A549 (cell line): ENCODE measurements around the gene EZH1.

Experiments
- CHD4 ChIP-seq: fragments of 200-600 bp; sonication (generic); IDR thresholded peaks from 2 replicates; pipeline ENCODE4 v1.6.1; 2016; ENCODE audit warnings: antibody characterized with exemption, mild to moderate bottlenecking, borderline replicate concordance
- JUN ChIP-seq, 2 experiments: fragments of >200 bp; sonication (Bioruptor Twin); formaldehyde crosslinking; IDR thresholded peaks; 2 replicates in 1 of 2; 3 replicates in 1 of 2; pipeline ENCODE4 v1.6.1; 2016 to 2017
- KDM1A ChIP-seq: fragments of 200-600 bp; sonication (generic); IDR thresholded peaks from 2 replicates; pipeline ENCODE4 v1.6.1; 2016; ENCODE audit warnings: low read depth, mild to moderate bottlenecking
- MAZ ChIP-seq: fragments of 150-350 bp; IDR thresholded peaks from 2 replicates; pipeline ENCODE4 v1.6.1; 2014; ENCODE audit warnings: antibody characterized with exemption, low read depth, low read length, borderline replicate concordance
- NFE2L2 ChIP-seq: fragments of 150-350 bp; conservative IDR thresholded peaks from 2 replicates; pipeline ENCODE4 v1.6.1; 2014; ENCODE audit warnings: low read length
- PHF8 ChIP-seq: fragments of 200-600 bp; sonication (generic); IDR thresholded peaks from 2 replicates; pipeline ENCODE4 v1.6.1; 2016; ENCODE audit warnings: low read depth, mild to moderate bottlenecking, antibody characterized with exemption, moderate library complexity, borderline replicate concordance
- POLR2A ChIP-seq: IDR thresholded peaks from 2 replicates; pipeline ENCODE4 v1.6.1; 2012; ENCODE audit warnings: mild to moderate bottlenecking, low read length
- POLR2AphosphoS2 ChIP-seq: conservative IDR thresholded peaks from 2 replicates; pipeline ENCODE4 v1.6.1; 2012; ENCODE audit warnings: low read length, improper control_type of control experiment, inconsistent platforms
- SREBF2 ChIP-seq: fragments of 450-650 bp; IDR thresholded peaks from 2 replicates; pipeline ENCODE4 v1.6.1; 2014; ENCODE audit warnings: mild to moderate bottlenecking, moderate library complexity
- TF ChIP-seq, protein P1 (sequence below): IDR thresholded peaks from 2 replicates; pipeline ENCODE4 v1.6.1; 2012
- TF ChIP-seq, protein P2 (sequence below): fragments of >200 bp; sonication (Bioruptor Twin); formaldehyde crosslinking; IDR thresholded peaks from 3 replicates; pipeline ENCODE4 v1.5.1; 2016
- TF ChIP-seq, protein P3 (sequence below): fragments of 200-600 bp; sonication (generic); IDR thresholded peaks from 2 replicates; pipeline ENCODE4 v1.6.1; 2016; ENCODE audit warnings: antibody characterized with exemption, mild to moderate bottlenecking, moderate library complexity

DNA sequence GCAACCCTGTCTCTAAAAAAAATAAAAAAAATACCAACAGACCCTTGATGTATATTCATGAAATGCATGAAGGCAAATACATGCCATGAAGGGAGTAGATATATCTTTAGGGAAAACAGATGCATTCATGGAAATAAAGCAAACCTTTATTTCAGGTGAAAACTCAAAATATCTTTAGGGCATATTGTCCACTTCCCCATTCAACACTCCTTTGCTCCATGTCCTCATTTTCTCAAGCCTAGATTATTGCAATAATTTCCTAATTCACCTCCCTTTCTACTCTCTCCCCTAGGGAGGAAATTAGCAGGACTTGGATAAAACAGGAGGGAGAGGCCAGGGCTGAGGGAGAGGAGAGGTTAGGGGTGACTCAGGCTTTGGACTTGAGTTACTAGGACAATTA is 22.7 kb upstream of the EZH1 start:
- TF ChIP-seq CHD4 (no peak), POLR2AphosphoS2 (no peak), POLR2A (no peak), SREBF2 (no peak), PHF8 (no peak), JUN (IDR thresholded peaks at IDR 0.05) (no peak), KDM1A (no peak), MAZ (no peak), NFE2L2 (no peak)
- TF ChIP-seq, protein P1, sequence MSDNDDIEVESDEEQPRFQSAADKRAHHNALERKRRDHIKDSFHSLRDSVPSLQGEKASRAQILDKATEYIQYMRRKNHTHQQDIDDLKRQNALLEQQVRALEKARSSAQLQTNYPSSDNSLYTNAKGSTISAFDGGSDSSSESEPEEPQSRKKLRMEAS = no peak
- TF ChIP-seq, protein P2, sequence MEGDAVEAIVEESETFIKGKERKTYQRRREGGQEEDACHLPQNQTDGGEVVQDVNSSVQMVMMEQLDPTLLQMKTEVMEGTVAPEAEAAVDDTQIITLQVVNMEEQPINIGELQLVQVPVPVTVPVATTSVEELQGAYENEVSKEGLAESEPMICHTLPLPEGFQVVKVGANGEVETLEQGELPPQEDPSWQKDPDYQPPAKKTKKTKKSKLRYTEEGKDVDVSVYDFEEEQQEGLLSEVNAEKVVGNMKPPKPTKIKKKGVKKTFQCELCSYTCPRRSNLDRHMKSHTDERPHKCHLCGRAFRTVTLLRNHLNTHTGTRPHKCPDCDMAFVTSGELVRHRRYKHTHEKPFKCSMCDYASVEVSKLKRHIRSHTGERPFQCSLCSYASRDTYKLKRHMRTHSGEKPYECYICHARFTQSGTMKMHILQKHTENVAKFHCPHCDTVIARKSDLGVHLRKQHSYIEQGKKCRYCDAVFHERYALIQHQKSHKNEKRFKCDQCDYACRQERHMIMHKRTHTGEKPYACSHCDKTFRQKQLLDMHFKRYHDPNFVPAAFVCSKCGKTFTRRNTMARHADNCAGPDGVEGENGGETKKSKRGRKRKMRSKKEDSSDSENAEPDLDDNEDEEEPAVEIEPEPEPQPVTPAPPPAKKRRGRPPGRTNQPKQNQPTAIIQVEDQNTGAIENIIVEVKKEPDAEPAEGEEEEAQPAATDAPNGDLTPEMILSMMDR = no peak
- TF ChIP-seq, protein P3, sequence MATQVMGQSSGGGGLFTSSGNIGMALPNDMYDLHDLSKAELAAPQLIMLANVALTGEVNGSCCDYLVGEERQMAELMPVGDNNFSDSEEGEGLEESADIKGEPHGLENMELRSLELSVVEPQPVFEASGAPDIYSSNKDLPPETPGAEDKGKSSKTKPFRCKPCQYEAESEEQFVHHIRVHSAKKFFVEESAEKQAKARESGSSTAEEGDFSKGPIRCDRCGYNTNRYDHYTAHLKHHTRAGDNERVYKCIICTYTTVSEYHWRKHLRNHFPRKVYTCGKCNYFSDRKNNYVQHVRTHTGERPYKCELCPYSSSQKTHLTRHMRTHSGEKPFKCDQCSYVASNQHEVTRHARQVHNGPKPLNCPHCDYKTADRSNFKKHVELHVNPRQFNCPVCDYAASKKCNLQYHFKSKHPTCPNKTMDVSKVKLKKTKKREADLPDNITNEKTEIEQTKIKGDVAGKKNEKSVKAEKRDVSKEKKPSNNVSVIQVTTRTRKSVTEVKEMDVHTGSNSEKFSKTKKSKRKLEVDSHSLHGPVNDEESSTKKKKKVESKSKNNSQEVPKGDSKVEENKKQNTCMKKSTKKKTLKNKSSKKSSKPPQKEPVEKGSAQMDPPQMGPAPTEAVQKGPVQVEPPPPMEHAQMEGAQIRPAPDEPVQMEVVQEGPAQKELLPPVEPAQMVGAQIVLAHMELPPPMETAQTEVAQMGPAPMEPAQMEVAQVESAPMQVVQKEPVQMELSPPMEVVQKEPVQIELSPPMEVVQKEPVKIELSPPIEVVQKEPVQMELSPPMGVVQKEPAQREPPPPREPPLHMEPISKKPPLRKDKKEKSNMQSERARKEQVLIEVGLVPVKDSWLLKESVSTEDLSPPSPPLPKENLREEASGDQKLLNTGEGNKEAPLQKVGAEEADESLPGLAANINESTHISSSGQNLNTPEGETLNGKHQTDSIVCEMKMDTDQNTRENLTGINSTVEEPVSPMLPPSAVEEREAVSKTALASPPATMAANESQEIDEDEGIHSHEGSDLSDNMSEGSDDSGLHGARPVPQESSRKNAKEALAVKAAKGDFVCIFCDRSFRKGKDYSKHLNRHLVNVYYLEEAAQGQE = no peak
